ENCODE measurements around the gene CFAP97.

GRCh38 chr4:185215261-185215660 lies 11.5 kb upstream of the CFAP97 start:
- no peak for TF ChIP-seq CTCF (conservative IDR thresholded peaks at IDR 0.05 in 1 of 2, IDR thresholded peaks at IDR 0.05 in 1 of 2; ENCODE audit: low read depth in 1 of 2, low read length in 2 of 2)
- no peak for TF ChIP-seq EZH2 (IDR thresholded peaks at IDR 0.05; ENCODE audit: low read length, missing control alignments)

Measured in fibroblast of lung (primary cell).